HG03565 (cell line): ENCODE data around the gene LPO.
A peak's percentile ranks its signal among the peaks of the same experiment; 100 is the strongest.

Source experiments
- ATAC-seq: cut with Tn5 transposase; IDR thresholded peaks from one replicate; pipeline ENCODE4 v1.9.1; 2021; ENCODE audit warnings: mild to moderate bottlenecking, moderate library complexity; ENCODE audit not compliant: unreplicated experiment

LPO gene

DNA sequence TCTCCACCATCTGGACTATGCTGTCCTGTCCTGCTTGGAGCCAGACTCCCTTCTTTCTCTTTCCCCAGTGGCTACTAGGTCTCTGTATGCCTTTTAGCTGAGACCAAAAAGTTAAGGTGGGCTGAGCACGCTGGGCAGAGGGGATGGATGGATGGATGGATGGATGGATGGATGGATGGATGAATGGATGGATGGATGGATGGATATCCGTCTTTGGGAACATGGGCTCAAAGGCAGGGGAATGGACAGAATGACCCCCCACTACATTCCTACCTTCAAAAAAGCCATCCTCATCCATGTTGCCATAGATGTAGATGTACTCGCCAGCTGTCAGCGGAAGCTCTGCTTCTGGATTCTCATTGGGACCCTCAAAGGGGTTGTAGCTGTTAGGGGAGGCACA, 77.4 kb downstream of the LPO start:
- no peak for ATAC-seq

DNA sequence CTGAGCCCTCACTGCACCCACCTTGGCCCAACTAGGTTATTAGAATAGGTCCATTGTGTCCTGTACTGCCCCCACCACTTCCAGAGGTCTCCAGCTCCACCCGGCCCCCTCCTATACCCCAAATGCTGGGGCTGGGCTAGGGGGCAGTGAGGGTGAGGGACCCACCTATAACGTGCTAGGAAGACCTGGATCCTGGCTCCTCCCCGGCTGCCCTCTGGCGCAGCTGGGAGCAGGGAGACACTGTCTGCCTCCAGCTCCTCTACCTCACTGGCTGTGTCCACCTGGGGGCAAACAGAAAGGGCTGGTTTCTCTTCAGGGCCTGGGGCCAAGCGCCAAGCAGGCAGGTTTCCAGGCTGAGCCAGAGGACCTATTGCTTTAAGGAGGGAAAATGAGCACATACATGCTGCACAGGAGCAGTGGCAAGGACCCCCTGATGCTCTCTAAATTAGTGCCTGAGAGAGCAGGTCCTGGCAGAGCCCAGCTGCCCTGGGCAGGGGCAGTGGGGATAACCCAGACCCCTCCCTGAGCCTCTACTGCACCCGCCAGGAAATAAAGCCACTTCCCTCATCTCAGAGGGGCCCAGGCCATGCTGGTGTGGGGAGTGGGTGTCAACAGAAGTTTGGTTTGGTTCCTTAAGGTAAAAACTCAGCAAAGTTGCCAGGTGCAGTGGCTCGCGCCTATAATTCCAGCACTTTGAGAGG, 78.0 kb downstream of the LPO start:
- ATAC-seq = no peak

DNA sequence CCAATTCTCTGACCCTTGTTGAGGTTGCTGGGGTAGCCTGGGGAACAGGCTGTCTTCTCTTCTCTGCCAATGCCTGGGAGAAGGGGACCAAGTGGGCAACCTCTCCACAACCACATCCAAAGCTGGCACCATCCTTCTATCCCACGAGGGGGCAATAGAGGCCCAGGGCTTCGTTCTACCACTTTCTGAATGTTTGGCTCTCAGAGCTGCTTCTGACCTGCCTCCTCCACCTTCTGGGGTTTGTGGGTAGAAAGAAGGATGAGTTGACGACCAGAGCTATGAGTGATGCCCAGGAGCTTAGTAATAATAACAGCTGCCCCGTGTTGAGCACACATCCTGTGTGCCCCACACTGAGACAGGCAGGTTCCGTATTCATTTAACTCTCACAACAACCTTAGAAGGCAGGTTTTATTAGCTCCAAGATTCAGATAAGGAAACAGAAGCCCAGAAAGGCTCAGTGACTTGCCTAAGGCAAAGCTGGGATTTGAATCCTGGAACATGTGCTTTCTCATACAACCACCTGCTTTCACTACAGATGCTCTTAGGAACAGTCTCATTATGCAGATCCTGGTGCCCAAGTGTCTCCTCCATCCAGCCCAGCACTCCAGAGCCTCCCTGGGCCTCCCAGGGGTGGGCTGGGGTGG, 79.2 kb downstream of the LPO start:
- peak; percentile 46 for ATAC-seq

DNA sequence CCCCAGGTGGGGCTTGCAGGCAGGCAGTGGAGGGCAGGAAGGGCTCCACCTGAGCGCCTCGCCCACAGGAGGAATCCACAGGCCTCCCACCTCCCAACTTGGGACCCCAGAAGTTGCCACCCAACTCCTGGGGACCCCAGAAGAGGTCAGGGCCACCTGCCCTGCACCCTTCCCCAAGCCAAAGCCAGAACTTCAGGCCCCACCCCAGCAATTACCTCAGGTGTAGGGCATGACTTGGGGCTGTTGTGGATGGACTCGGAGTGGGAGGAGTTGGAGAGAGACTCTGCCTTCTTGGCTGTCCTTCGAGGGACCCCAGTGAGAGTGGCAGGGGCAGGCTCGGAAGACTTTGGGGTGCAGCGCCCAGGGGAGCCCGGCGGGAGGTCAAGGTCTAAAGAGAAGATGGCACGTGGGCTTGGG, 79.7 kb downstream of the LPO start:
- no peak for ATAC-seq
